ENCODE results near the gene LIMK2. TPM values are rescaled to one million over a fixed set of nuclear protein-coding genes. Genes with fewer than 3 reads are reported as not detected.

LIMK2 gene
- total and polyA plus RNA-seq, 9 of the 15 experiments (the other 6 are each of a cell fraction or from before 2014, with no cell fraction given): 1.1 to 14.5 (median 8.5) TPM

GRCh38 chr22:31241936-31242335 lies 29.8 kb downstream of the LIMK2 start:
- H3K9ac ChIP-seq (ENCODE audit: insufficient read depth in 1 of 2, low read depth in 2 of 2, low read length in 2 of 2): no peak overlapping the region
- H3K36me3 ChIP-seq (ENCODE audit: control insufficient read depth, insufficient read depth, low read length): no peaks in the 10 kb centered on the region
- ChIA-PET POLR2A (interaction anchor here (1.1 kb wide), 1 partner anchor 12 kb away, joined by 4 read pairs; no protein-coding TSS in a partner anchor), CTCF (ENCODE audit: low intra/inter-chr PET ratio) (no interaction called here)
- H3K79me2 ChIP-seq (ENCODE audit: control insufficient read depth, insufficient read depth, low read length): no peaks in the 10 kb centered on the region
- no peaks in the 10 kb centered on the region for H3K9me3 ChIP-seq (replicated peaks; ENCODE audit: control insufficient read depth, insufficient read depth, low read depth, low read length)
- H3K27me3 ChIP-seq (ENCODE audit: control insufficient read depth in 2 of 2, insufficient read depth in 2 of 2, low read length in 2 of 2): no peaks in the 10 kb centered on the region
- H3K4me2 ChIP-seq (ENCODE audit: insufficient read depth, low read length): no peak overlapping the region
- ATAC-seq (no peak), DNase-seq (ENCODE audit: extremely low read depth in 1 of 4, low spot score in 3 of 4) (no peak), FAIRE-seq (no peak)
- intact Hi-C loops (cut with micrococcal nuclease) (no loop called here), in situ Hi-C loops (cut with MboI) (no loop called here)
- H3K27ac ChIP-seq (ENCODE audit: extremely low read depth, low read depth, low read length): no peak overlapping the region
- H3K9me1 ChIP-seq (ENCODE audit: control insufficient read depth, insufficient read depth, low read length): no peaks in the 10 kb centered on the region
- H3K4me1 ChIP-seq (replicated peaks in 1 of 2; ENCODE audit: control insufficient read depth in 2 of 2, insufficient read depth in 2 of 2, low read length in 2 of 2): peaks cover 0 to 16% of the 10 kb centered on the region in 2 experiments; a peak in 3 of 5 replicates
- no TSS peak for BruUV-seq (replicated peaks)
- H3K4me3 ChIP-seq: no peak overlapping the region
- H2AFZ ChIP-seq (ENCODE audit: low read depth, low read length): no peak overlapping the region
- TF ChIP-seq PRDM10 (IDR thresholded peaks at IDR 0.05; ENCODE audit: partially characterized antibody) (no peak), ILF3 (IDR thresholded peaks at IDR 0.05; ENCODE audit: borderline replicate concordance) (no peak), GMEB1 (CRISPR knock-in tag; IDR thresholded peaks at IDR 0.05) (no peak), SRSF1 (IDR thresholded peaks at IDR 0.05; ENCODE audit: low read depth, low read length) (no peak), ZNF696 (CRISPR knock-in tag; conservative IDR thresholded peaks at IDR 0.05) (no peak), SMC3 (conservative IDR thresholded peaks at IDR 0.05; ENCODE audit: insufficient read depth, low read depth, low read length) (no peak), ARNT (IDR thresholded peaks at IDR 0.05) (no peak), POLR2AphosphoS2 (IDR thresholded peaks at IDR 0.05; ENCODE audit: low read length) (no peak), CBFA2T2 (conservative IDR thresholded peaks at IDR 0.05) (peak; percentile 16; the same call in 1 of the 2 replicates), CBFA2T3 (IDR thresholded peaks at IDR 0.05) (peak; percentile 43), FOSL1 (tag; conservative IDR thresholded peaks at IDR 0.05) (peak; percentile 61), TCF7L2 (IDR thresholded peaks at IDR 0.05; ENCODE audit: low read depth, low read length) (no peak), ARID1B (IDR thresholded peaks at IDR 0.05) (peak; percentile 35), MYC (IDR thresholded peaks at IDR 0.05; ENCODE audit: low read depth, low read length) (no peak), MYC (CRISPR knock-in tag; IDR thresholded peaks at IDR 0.05; ENCODE audit: borderline replicate concordance, low read depth) (no peak), RCOR1 (IDR thresholded peaks at IDR 0.05; ENCODE audit: borderline replicate concordance in 1 of 2, low read depth in 2 of 2, low read length in 2 of 2) (peak in 1 of 2 experiments; percentile 23; a peak in 1 of 4 replicates), ZKSCAN1 (IDR thresholded peaks at IDR 0.05; ENCODE audit: low read depth, low read length) (no peak)
- TF ChIP-seq, protein P1, sequence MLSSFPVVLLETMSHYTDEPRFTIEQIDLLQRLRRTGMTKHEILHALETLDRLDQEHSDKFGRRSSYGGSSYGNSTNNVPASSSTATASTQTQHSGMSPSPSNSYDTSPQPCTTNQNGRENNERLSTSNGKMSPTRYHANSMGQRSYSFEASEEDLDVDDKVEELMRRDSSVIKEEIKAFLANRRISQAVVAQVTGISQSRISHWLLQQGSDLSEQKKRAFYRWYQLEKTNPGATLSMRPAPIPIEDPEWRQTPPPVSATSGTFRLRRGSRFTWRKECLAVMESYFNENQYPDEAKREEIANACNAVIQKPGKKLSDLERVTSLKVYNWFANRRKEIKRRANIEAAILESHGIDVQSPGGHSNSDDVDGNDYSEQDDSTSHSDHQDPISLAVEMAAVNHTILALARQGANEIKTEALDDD (IDR thresholded peaks at IDR 0.05): peak; percentile 77
- peaks cover 7% of the 10 kb centered on the region; the same call in 1 of the 2 replicates for H4K20me1 ChIP-seq (replicated peaks; ENCODE audit: control insufficient read depth, insufficient read depth, low read length)

Measured in K562 (cell line).